RPMI7951 (cell line): ENCODE measurements around the gene TUBA3D. TPM values are rescaled to one million over a fixed set of nuclear protein-coding genes. Genes with fewer than 3 reads are reported as not detected.
"Not testable (repeated sequence)": the region's sequence is repeated elsewhere in the genome, so short reads cannot be mapped to it uniquely, and the experiment has no call there.

Experiments used
- DNase-seq: peaks from one replicate; pipeline ENCODE4 v3.0.0-alpha.2; 2012; ENCODE audit warnings: low read depth
- total RNA-seq: library from RNA; depleted of rRNA; stranded (reverse); fragments of >200 nt; shearing (Covaris generic); gene quantifications from 2 replicates; pipeline ENCODE4 v1.2.3, GENCODE V29; 2014; rRNA removed

Gene TUBA3D
- total RNA-seq = not detected in 2 replicates

GRCh38 chr2:131475831-131476230, at the start of gene TUBA3D:
TSS of gene TUBA3D (plus strand) at chr2:131476119. CDS start at chr2:131476200, 81 bp downstream.
- no peak for DNase-seq

GRCh38 chr2:131426727-131427126, 49.2 kb upstream of the TUBA3D start:
- no peak for DNase-seq

- DNase-seq = peak; percentile 62
Measured at GRCh38 chr2:131431336-131431735, 44.6 kb upstream of the TUBA3D start.

GRCh38 chr2:131440742-131441468, 35.0 kb upstream of the TUBA3D start:
- DNase-seq = not testable (repeated sequence)

- not testable (repeated sequence) for DNase-seq
Measured at GRCh38 chr2:131444736-131445514, 31.0 kb upstream of the TUBA3D start.

GRCh38 chr2:131445515-131445797, 30.5 kb upstream of the TUBA3D start:
- not testable (repeated sequence) for DNase-seq

GRCh38 chr2:131445896-131446295, 30.0 kb upstream of the TUBA3D start:
- no peak for DNase-seq

GRCh38 chr2:131447981-131448380, 27.9 kb upstream of the TUBA3D start:
- not testable (repeated sequence) for DNase-seq

- DNase-seq = not testable (repeated sequence)
Measured at GRCh38 chr2:131451265-131451949, 24.5 kb upstream of the TUBA3D start.

GRCh38 chr2:131454914-131455313, 21.0 kb upstream of the TUBA3D start:
- not testable (repeated sequence) for DNase-seq

- not testable (repeated sequence) for DNase-seq
Measured at GRCh38 chr2:131467722-131468121, 8.2 kb upstream of the TUBA3D start.

- not testable (repeated sequence) for DNase-seq
Measured at GRCh38 chr2:131470944-131471343, 5.0 kb upstream of the TUBA3D start.

GRCh38 chr2:131471624-131472023, 4.3 kb upstream of the TUBA3D start:
- not testable (repeated sequence) for DNase-seq

- DNase-seq = not testable (repeated sequence)
Measured at GRCh38 chr2:131473266-131473665, 2.7 kb upstream of the TUBA3D start.

- not testable (repeated sequence) for DNase-seq
Measured at GRCh38 chr2:131476363-131476762, 444 bp downstream of the TUBA3D start.

GRCh38 chr2:131477227-131477626, 1.3 kb downstream of the TUBA3D start:
- DNase-seq = not testable (repeated sequence)

GRCh38 chr2:131478074-131478849, 2.3 kb downstream of the TUBA3D start:
- DNase-seq = not testable (repeated sequence)

- DNase-seq = not testable (repeated sequence)
Measured at GRCh38 chr2:131478850-131479461, 3.0 kb downstream of the TUBA3D start.

- DNase-seq = not testable (repeated sequence)
Measured at GRCh38 chr2:131480351-131480750, 4.4 kb downstream of the TUBA3D start.

GRCh38 chr2:131482506-131483155, 6.7 kb downstream of the TUBA3D start:
- not testable (repeated sequence) for DNase-seq
